ENCODE measurements around the gene SLC35F2. TPM values are rescaled to one million over a fixed set of nuclear protein-coding genes. Genes with fewer than 3 reads are reported as not detected.
"Not testable (repeated sequence)": the region's sequence is repeated elsewhere in the genome, so short reads cannot be mapped to it uniquely, and the experiment has no call there.

The SLC35F2 gene
- total RNA-seq, 4 donors from 2014 or later, result 5.4 to 34.9 (median 6.2) TPM

DNA sequence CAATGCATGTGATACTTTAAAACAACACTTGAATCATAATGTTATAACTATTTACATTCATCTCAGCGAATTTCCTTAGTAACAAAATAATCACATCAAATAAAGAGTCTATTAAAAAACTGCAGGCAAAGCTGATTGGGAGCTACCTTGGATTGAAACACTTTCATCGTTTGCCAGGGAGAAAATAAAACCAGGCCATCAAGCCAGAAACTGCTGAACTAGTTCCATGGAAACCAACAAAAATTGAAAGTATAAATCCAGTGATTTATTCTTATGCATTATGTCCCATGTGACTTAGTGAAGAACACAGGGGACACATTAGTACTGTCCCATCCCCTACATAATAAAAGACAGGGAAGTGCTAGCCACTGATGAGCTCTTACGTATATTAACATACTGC is 21.7 kb downstream of the SLC35F2 start:
- Histone ChIP-seq H3K27me3 (no peaks in the 10 kb centered on the region), H3K4me3 (no peak overlapping the region), H3K27ac (no peak overlapping the region), H3K9me3 (no peaks in the 10 kb centered on the region), H3K36me3 (no peaks in the 10 kb centered on the region), H3K4me1 (no peaks in the 10 kb centered on the region)
- intact Hi-C loops (cut with DNase I; ENCODE audit: low total_unique reads), result no loop called here
- DNase-seq, result no peak
- TF ChIP-seq POLR2A (IDR thresholded peaks at IDR 0.05), result no peak
- TF ChIP-seq, protein P1, sequence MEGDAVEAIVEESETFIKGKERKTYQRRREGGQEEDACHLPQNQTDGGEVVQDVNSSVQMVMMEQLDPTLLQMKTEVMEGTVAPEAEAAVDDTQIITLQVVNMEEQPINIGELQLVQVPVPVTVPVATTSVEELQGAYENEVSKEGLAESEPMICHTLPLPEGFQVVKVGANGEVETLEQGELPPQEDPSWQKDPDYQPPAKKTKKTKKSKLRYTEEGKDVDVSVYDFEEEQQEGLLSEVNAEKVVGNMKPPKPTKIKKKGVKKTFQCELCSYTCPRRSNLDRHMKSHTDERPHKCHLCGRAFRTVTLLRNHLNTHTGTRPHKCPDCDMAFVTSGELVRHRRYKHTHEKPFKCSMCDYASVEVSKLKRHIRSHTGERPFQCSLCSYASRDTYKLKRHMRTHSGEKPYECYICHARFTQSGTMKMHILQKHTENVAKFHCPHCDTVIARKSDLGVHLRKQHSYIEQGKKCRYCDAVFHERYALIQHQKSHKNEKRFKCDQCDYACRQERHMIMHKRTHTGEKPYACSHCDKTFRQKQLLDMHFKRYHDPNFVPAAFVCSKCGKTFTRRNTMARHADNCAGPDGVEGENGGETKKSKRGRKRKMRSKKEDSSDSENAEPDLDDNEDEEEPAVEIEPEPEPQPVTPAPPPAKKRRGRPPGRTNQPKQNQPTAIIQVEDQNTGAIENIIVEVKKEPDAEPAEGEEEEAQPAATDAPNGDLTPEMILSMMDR (IDR thresholded peaks at IDR 0.05), result no peak

DNA sequence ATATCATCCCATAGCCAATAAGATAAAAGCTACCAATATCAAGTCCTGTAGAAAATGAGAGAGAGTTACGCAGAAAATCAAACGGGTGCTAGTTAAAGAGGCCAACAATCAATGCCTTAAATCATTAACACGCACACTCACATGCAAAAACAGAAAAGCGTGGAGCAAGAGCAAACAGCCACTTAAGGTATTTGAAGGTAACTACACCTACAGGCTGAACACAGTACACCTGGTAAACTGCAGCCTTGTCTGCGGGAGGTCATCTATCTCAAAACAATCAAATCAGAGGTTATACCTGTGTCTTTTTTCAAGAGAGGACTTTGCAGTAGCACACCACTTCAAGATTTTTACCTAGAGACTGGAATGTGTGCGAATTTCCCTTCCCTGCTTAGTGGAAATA is 23.6 kb downstream of the SLC35F2 start:
- H3K27ac ChIP-seq, result no peak overlapping the region
- H3K4me1 ChIP-seq, result no peaks in the 10 kb centered on the region
- no peaks in the 10 kb centered on the region for H3K9me3 ChIP-seq
- H3K36me3 ChIP-seq, result no peaks in the 10 kb centered on the region
- no peak overlapping the region for H3K4me3 ChIP-seq
- no peak for DNase-seq
- no peaks in the 10 kb centered on the region for H3K27me3 ChIP-seq
- intact Hi-C loops (cut with DNase I; ENCODE audit: low total_unique reads), result no loop called here
- TF ChIP-seq, protein P1 (IDR thresholded peaks at IDR 0.05), result no peak
- no peak for TF ChIP-seq POLR2A (IDR thresholded peaks at IDR 0.05)

DNA sequence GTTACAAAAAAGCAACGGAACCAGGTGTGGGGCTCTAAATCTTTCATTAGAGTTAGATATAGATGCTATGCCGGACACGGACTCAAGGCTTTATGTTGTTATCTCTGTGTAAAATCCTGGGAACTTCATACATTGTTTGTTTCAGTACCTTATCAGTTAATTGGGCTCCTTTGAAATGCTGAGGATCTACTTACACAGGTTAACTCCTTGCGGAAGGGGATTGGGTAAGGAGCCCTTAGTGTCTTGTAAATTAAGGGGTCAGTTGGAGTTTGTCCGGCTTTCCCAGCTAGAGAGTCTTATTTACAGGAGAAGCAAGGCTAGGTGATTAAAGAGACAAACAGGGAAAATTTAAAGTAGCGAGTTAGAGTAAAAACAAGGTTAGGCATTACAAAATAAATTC is 24.7 kb downstream of the SLC35F2 start:
- H3K27ac ChIP-seq; H3K9me3 ChIP-seq; H3K4me1 ChIP-seq; H3K36me3 ChIP-seq; intact Hi-C loops (cut with DNase I; ENCODE audit: low total_unique reads); H3K27me3 ChIP-seq; DNase-seq; H3K4me3 ChIP-seq: not testable (repeated sequence)

DNA sequence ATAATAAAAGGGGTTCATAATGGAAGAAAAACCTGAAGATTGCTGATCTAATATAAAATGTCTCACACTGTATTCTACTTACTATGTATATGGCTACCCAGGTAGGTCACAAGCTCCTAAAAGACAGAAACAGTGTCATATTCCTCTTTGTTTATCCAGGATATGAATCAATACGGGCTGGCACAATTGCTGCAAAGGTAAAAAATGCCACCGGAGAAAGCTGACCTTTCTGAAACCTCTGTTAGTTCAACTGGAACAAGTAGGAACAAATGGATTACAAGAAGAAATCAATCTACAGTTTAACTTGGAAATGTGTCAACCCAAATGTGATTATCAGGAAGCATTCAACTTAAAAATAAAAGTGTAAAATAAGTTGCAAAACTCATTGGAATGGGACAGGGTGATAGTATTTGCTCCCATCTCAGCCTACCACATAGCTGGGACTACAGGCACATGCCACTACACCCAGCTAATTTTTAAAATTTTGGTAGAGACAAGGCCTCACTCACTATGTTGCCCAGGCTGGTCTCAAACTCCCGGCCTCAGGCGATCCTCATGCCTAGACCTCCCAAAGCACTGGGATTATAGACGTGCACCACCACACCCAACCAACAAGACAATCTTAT is 27.6 kb downstream of the SLC35F2 start:
- no peaks in the 10 kb centered on the region for H3K36me3 ChIP-seq

DNA sequence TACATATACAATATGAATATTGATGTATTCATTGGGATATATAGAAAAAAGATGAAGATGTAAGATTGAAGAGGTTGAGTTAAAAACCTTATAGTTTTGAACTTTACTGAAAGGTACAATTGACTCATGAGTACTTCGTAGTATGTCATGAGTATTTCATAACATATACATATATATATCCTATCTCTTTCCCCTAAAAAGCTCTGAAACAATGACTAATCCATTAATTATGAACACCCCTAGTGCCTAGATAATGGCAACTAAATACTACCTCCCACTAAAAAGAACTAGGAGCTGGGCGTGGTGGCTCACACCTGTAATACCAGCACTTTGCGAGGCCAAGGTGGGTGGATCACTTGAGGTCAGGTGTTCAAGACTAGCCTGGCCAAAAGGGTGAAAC is 31.5 kb downstream of the SLC35F2 start:
- H3K9me3 ChIP-seq, result no peaks in the 10 kb centered on the region
- no peak for DNase-seq
- intact Hi-C loops (cut with DNase I; ENCODE audit: low total_unique reads), result no loop called here
- no peaks in the 10 kb centered on the region for H3K4me1 ChIP-seq
- no peaks in the 10 kb centered on the region for H3K36me3 ChIP-seq
- H3K27me3 ChIP-seq, result no peaks in the 10 kb centered on the region
- TF ChIP-seq, protein P1 (IDR thresholded peaks at IDR 0.05), result no peak
- no peak for TF ChIP-seq POLR2A (IDR thresholded peaks at IDR 0.05)
- no peak overlapping the region for H3K27ac ChIP-seq
- H3K4me3 ChIP-seq, result no peak overlapping the region

More for the DNA sequence above, 27.6 kb downstream of the SLC35F2 start:
- Histone ChIP-seq H3K4me3 (no peak overlapping the region), H3K9me3 (no peaks in the 10 kb centered on the region), H3K27me3 (no peaks in the 10 kb centered on the region), H3K4me1 (no peaks in the 10 kb centered on the region), H3K27ac (no peak overlapping the region)
- intact Hi-C loops (cut with DNase I; ENCODE audit: low total_unique reads), result no loop called here
- no peak for DNase-seq
- TF ChIP-seq, protein P1 (IDR thresholded peaks at IDR 0.05), result no peak

DNA sequence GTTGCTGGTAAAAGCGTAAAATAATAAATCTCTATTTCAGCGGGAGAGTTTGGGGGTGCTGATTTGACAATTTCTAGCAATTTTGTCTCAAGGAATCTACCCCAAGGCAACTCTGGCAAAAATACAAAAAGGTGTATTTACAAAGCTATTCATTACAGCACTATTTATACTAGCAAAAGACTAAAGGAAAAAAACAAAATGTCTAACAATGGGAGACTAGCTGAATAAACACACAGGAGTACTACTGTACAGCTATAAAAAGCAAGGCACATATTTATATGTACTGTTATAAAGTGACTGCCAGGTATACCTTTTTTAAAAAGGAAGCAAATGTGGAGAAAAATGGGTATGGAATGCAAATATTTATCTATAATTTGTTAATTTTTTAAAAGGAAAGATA is 32.7 kb downstream of the SLC35F2 start:
- TF ChIP-seq, protein P1 (IDR thresholded peaks at IDR 0.05), result no peak
- no peak for TF ChIP-seq POLR2A (IDR thresholded peaks at IDR 0.05)
- intact Hi-C loops (cut with DNase I; ENCODE audit: low total_unique reads), result no loop called here
- DNase-seq, result no peak
- Histone ChIP-seq H3K27ac (no peak overlapping the region), H3K36me3 (no peaks in the 10 kb centered on the region), H3K4me3 (no peak overlapping the region), H3K4me1 (no peaks in the 10 kb centered on the region), H3K27me3 (no peaks in the 10 kb centered on the region), H3K9me3 (no peaks in the 10 kb centered on the region)
